ENCODE data around the gene LRR1. TPM values are rescaled to one million over a fixed set of nuclear protein-coding genes. Genes with fewer than 3 reads are reported as not detected.

The LRR1 gene
- total and polyA plus RNA-seq, 9 of the 15 experiments (the other 6 are each of a cell fraction or from before 2014, with no cell fraction given), result 26.5 to 58.1 (median 31.8) TPM

- peak; percentile 50; the same call in 1 of the 2 replicates for TF ChIP-seq HMGXB4 (CRISPR knock-in tag; IDR thresholded peaks at IDR 0.05)
- TF ChIP-seq ARHGAP35 (IDR thresholded peaks at IDR 0.05; ENCODE audit: partially characterized antibody), result no peak
- TF ChIP-seq RHOXF2B (CRISPR knock-in tag; conservative IDR thresholded peaks at IDR 0.05), result no peak
- TF ChIP-seq ZNF23 (CRISPR knock-in tag; IDR thresholded peaks at IDR 0.05), result no peak
- no peak for TF ChIP-seq KLF13 (tag; IDR thresholded peaks at IDR 0.05; ENCODE audit: borderline replicate concordance, low read depth)
- no peak for TF ChIP-seq MCM2 (IDR thresholded peaks at IDR 0.05; ENCODE audit: low read depth)
- TF ChIP-seq NR4A1 (CRISPR knock-in tag; IDR thresholded peaks at IDR 0.05), result no peak
- no peak for TF ChIP-seq NR4A1 (tag; IDR thresholded peaks at IDR 0.05)
- TF ChIP-seq CUX1 (CRISPR knock-in tag; IDR thresholded peaks at IDR 0.05), result no peak
- no peak for TF ChIP-seq ZNF277 (CRISPR knock-in tag; IDR thresholded peaks at IDR 0.05; ENCODE audit: borderline replicate concordance)
- TF ChIP-seq SAFB2 (IDR thresholded peaks at IDR 0.05; ENCODE audit: borderline replicate concordance, low read depth, low read length, severe bottlenecking), result no peak
- TF ChIP-seq CREM (IDR thresholded peaks at IDR 0.05; ENCODE audit: low read depth), result peak; percentile 97
- no peak for TF ChIP-seq ZNF384 (IDR thresholded peaks at IDR 0.05; ENCODE audit: low read depth, low read length)
- peak; percentile 99 for TF ChIP-seq POLR2H (tag; IDR thresholded peaks at IDR 0.05; ENCODE audit: low read depth)
- no peak for TF ChIP-seq SMARCB1 (IDR thresholded peaks at IDR 0.05; ENCODE audit: insufficient read length, low read depth)
- TF ChIP-seq ZNF133 (CRISPR knock-in tag; IDR thresholded peaks at IDR 0.05), result no peak
- TF ChIP-seq IFI16 (CRISPR knock-in tag; IDR thresholded peaks at IDR 0.05), result no peak
- TF ChIP-seq XRCC3 (IDR thresholded peaks at IDR 0.05), result no peak
- no peak for TF ChIP-seq NR2C1 (IDR thresholded peaks at IDR 0.05)
- no peak for TF ChIP-seq NR2C1 (tag; IDR thresholded peaks at IDR 0.05)
Measured at GRCh38 chr14:49585803-49586672, 12.7 kb upstream of the LRR1 start, which contains the start of gene RPS29 (continued).

Measured in K562 (cell line).